Measurements from ENCODE around the gene TNN. TPM values are rescaled to one million over a fixed set of nuclear protein-coding genes. Genes with fewer than 3 reads are reported as not detected.
"Not testable (repeated sequence)": the region's sequence is repeated elsewhere in the genome, so short reads cannot be mapped to it uniquely, and the experiment has no call there.

TNN gene
- total RNA-seq, 1 experiment from 2014 or later: 6.0 TPM

GRCh38 chr1:175108331-175108820, 40.7 kb downstream of the TNN start:
- H3K36me3 ChIP-seq, H3K27ac ChIP-seq: not testable (repeated sequence)

GRCh38 chr1:175114996-175115395, 47.4 kb downstream of the TNN start:
- no peak overlapping the region for H3K27ac ChIP-seq
- DNase-seq (ENCODE audit: low read depth in 1 of 2, low spot score in 2 of 2): no peak
- H3K9me3 ChIP-seq (replicated peaks): peaks cover 7% of the 10 kb centered on the region
- H3K4me3 ChIP-seq: no peak overlapping the region
- H3K36me3 ChIP-seq: no peaks in the 10 kb centered on the region
- no peaks in the 10 kb centered on the region for H3K27me3 ChIP-seq (replicated peaks)
- no peaks in the 10 kb centered on the region for H3K4me1 ChIP-seq (replicated peaks)

More at GRCh38 chr1:175108331-175108820, 40.7 kb downstream of the TNN start:
- H3K4me3 ChIP-seq; DNase-seq (ENCODE audit: low read depth in 1 of 2, low spot score in 2 of 2); H3K27me3 ChIP-seq (replicated peaks); H3K4me1 ChIP-seq (replicated peaks); H3K9me3 ChIP-seq (replicated peaks): not testable (repeated sequence)

GRCh38 chr1:175116210-175116798, 48.7 kb downstream of the TNN start:
- peaks cover 7% of the 10 kb centered on the region for H3K9me3 ChIP-seq (replicated peaks)
- H3K27me3 ChIP-seq (replicated peaks): no peaks in the 10 kb centered on the region
- no peaks in the 10 kb centered on the region for H3K36me3 ChIP-seq
- H3K4me1 ChIP-seq (replicated peaks): no peaks in the 10 kb centered on the region
- no peak overlapping the region for H3K4me3 ChIP-seq
- no peak for DNase-seq (ENCODE audit: low read depth in 1 of 2, low spot score in 2 of 2)
- H3K27ac ChIP-seq: no peak overlapping the region

- H3K27ac ChIP-seq: no peak overlapping the region
- H3K4me3 ChIP-seq: no peak overlapping the region
- no peaks in the 10 kb centered on the region for H3K36me3 ChIP-seq
- no peak for DNase-seq (ENCODE audit: low read depth in 1 of 2, low spot score in 2 of 2)
- peaks cover 7% of the 10 kb centered on the region for H3K9me3 ChIP-seq (replicated peaks)
- no peaks in the 10 kb centered on the region for H3K27me3 ChIP-seq (replicated peaks)
- no peaks in the 10 kb centered on the region for H3K4me1 ChIP-seq (replicated peaks)
Measured at GRCh38 chr1:175116903-175117302, 49.3 kb downstream of the TNN start.

GRCh38 chr1:175118375-175119367, 51.0 kb downstream of the TNN start:
- H3K27me3 ChIP-seq (replicated peaks): no peaks in the 10 kb centered on the region
- H3K36me3 ChIP-seq: no peaks in the 10 kb centered on the region
- no peaks in the 10 kb centered on the region for H3K4me1 ChIP-seq (replicated peaks)
- no peak for DNase-seq (ENCODE audit: low read depth in 1 of 2, low spot score in 2 of 2)
- no peaks in the 10 kb centered on the region for H3K9me3 ChIP-seq (replicated peaks)
- no peak overlapping the region for H3K27ac ChIP-seq
- H3K4me3 ChIP-seq: no peak overlapping the region

- Histone ChIP-seq H3K27me3 (replicated peaks) (no peaks in the 10 kb centered on the region), H3K4me1 (replicated peaks) (no peaks in the 10 kb centered on the region), H3K36me3 (no peaks in the 10 kb centered on the region), H3K27ac (no peak overlapping the region), H3K9me3 (replicated peaks) (no peaks in the 10 kb centered on the region), H3K4me3 (no peak overlapping the region)
- no peak for DNase-seq (ENCODE audit: low read depth in 1 of 2, low spot score in 2 of 2)
Measured at GRCh38 chr1:175120511-175120910, 52.9 kb downstream of the TNN start.

GRCh38 chr1:175124861-175125260, 57.2 kb downstream of the TNN start:
- Histone ChIP-seq H3K27ac (no peak overlapping the region), H3K27me3 (replicated peaks) (no peaks in the 10 kb centered on the region), H3K4me1 (replicated peaks) (peaks cover 13% of the 10 kb centered on the region), H3K36me3 (no peaks in the 10 kb centered on the region), H3K9me3 (replicated peaks) (no peaks in the 10 kb centered on the region), H3K4me3 (no peak overlapping the region)
- no peak for DNase-seq (ENCODE audit: low read depth in 1 of 2, low spot score in 2 of 2)

- Histone ChIP-seq H3K27me3 (replicated peaks) (no peaks in the 10 kb centered on the region), H3K4me1 (replicated peaks) (peaks cover 27% of the 10 kb centered on the region), H3K9me3 (replicated peaks) (no peaks in the 10 kb centered on the region), H3K36me3 (no peaks in the 10 kb centered on the region), H3K4me3 (no peak overlapping the region), H3K27ac (no peak overlapping the region)
- DNase-seq (ENCODE audit: low read depth in 1 of 2, low spot score in 2 of 2): no peak
Measured at GRCh38 chr1:175126347-175126746, 58.7 kb downstream of the TNN start.

- H3K27ac ChIP-seq: no peak overlapping the region
- H3K36me3 ChIP-seq: no peaks in the 10 kb centered on the region
- H3K4me1 ChIP-seq (replicated peaks): peaks cover 39% of the 10 kb centered on the region
- DNase-seq (ENCODE audit: low read depth in 1 of 2, low spot score in 2 of 2): no peak
- H3K4me3 ChIP-seq: no peak overlapping the region
- no peaks in the 10 kb centered on the region for H3K9me3 ChIP-seq (replicated peaks)
- no peaks in the 10 kb centered on the region for H3K27me3 ChIP-seq (replicated peaks)
Measured at GRCh38 chr1:175127565-175127964, 59.9 kb downstream of the TNN start.

- Histone ChIP-seq H3K27me3 (replicated peaks) (no peaks in the 10 kb centered on the region), H3K36me3 (no peaks in the 10 kb centered on the region), H3K4me3 (no peak overlapping the region), H3K4me1 (replicated peaks) (peaks cover 47% of the 10 kb centered on the region), H3K27ac (peak overlapping the region; percentile 10; the same call in 1 of the 2 replicates), H3K9me3 (replicated peaks) (no peaks in the 10 kb centered on the region)
- no peak for DNase-seq (ENCODE audit: low read depth in 1 of 2, low spot score in 2 of 2)
Measured at GRCh38 chr1:175128523-175128922, 60.9 kb downstream of the TNN start.

GRCh38 chr1:175129182-175129581, 61.5 kb downstream of the TNN start:
- H3K4me3 ChIP-seq: no peak overlapping the region
- peak overlapping the region; percentile 68 for H3K27ac ChIP-seq
- H3K27me3 ChIP-seq (replicated peaks): no peaks in the 10 kb centered on the region
- peak; percentile 59 to 71 for DNase-seq (ENCODE audit: low read depth in 1 of 2, low spot score in 2 of 2)
- no peaks in the 10 kb centered on the region for H3K9me3 ChIP-seq (replicated peaks)
- H3K36me3 ChIP-seq: no peaks in the 10 kb centered on the region
- H3K4me1 ChIP-seq (replicated peaks): peaks cover 47% of the 10 kb centered on the region

- Histone ChIP-seq H3K27me3 (replicated peaks) (no peaks in the 10 kb centered on the region), H3K9me3 (replicated peaks) (no peaks in the 10 kb centered on the region), H3K36me3 (no peaks in the 10 kb centered on the region), H3K27ac (peak overlapping the region; percentile 68), H3K4me3 (no peak overlapping the region), H3K4me1 (replicated peaks) (peaks cover 47% of the 10 kb centered on the region)
- DNase-seq (ENCODE audit: low read depth in 1 of 2, low spot score in 2 of 2): no peak
Measured at GRCh38 chr1:175129644-175129996, 62.0 kb downstream of the TNN start.

GRCh38 chr1:175129997-175130648, 62.5 kb downstream of the TNN start:
- Histone ChIP-seq H3K4me1 (replicated peaks) (peaks cover 47% of the 10 kb centered on the region), H3K9me3 (replicated peaks) (no peaks in the 10 kb centered on the region), H3K36me3 (no peaks in the 10 kb centered on the region), H3K27ac (peak overlapping the region; percentile 68), H3K4me3 (no peak overlapping the region), H3K27me3 (replicated peaks) (no peaks in the 10 kb centered on the region)
- DNase-seq (ENCODE audit: low read depth in 1 of 2, low spot score in 2 of 2): peak in 1 of 2 experiments; percentile 58

GRCh38 chr1:175130649-175131045, 63.0 kb downstream of the TNN start:
- DNase-seq (ENCODE audit: low read depth in 1 of 2, low spot score in 2 of 2): no peak
- no peak overlapping the region for H3K4me3 ChIP-seq
- H3K27me3 ChIP-seq (replicated peaks): no peaks in the 10 kb centered on the region
- no peak overlapping the region; the same call in 1 of the 2 replicates for H3K27ac ChIP-seq
- peaks cover 47% of the 10 kb centered on the region for H3K4me1 ChIP-seq (replicated peaks)
- H3K9me3 ChIP-seq (replicated peaks): no peaks in the 10 kb centered on the region
- H3K36me3 ChIP-seq: no peaks in the 10 kb centered on the region
